Endothelial cell (in vitro differentiated cells): Measurements from ENCODE around the gene SLC15A2. TPM values are rescaled to one million over a fixed set of nuclear protein-coding genes. Genes with fewer than 3 reads are reported as not detected.

Experiments
- DNase-seq: peaks from one replicate; pipeline ENCODE4 v3.0.0; 2021; ENCODE audit warnings: low spot score
- H3K27ac Mint-ChIP-seq: one replicate; pipeline ENCODE4 v1.8.0; 2021; ENCODE audit warnings: mixed read lengths, inconsistent platforms; ENCODE audit not compliant: unreplicated experiment
- H3K27me3 Mint-ChIP-seq: one replicate; pipeline ENCODE4 v1.8.0; 2021; ENCODE audit warnings: mild to moderate bottlenecking, moderate library complexity, mixed read lengths, inconsistent platforms; ENCODE audit not compliant: unreplicated experiment
- H3K36me3 Mint-ChIP-seq: one replicate; pipeline ENCODE4 v1.8.0; 2021; ENCODE audit warnings: mild to moderate bottlenecking, low read depth, mixed read lengths, inconsistent platforms; ENCODE audit not compliant: unreplicated experiment
- H3K4me1 Mint-ChIP-seq: one replicate; pipeline ENCODE4 v1.8.0; 2021; ENCODE audit warnings: mild to moderate bottlenecking, mixed read lengths, inconsistent platforms; ENCODE audit not compliant: unreplicated experiment
- H3K4me3 Mint-ChIP-seq: one replicate; pipeline ENCODE4 v1.8.0; 2021; ENCODE audit warnings: mild to moderate bottlenecking, mixed read lengths, inconsistent platforms; ENCODE audit not compliant: unreplicated experiment
- H3K9me3 Mint-ChIP-seq: one replicate; pipeline ENCODE4 v1.8.0; 2021; ENCODE audit warnings: mixed read lengths, inconsistent platforms; ENCODE audit not compliant: unreplicated experiment
- total RNA-seq: library from RNA; stranded (reverse); fragmentation: NEBNext Ultra II Directional; extraction: Animal tissue kit (Norgen Biotek cat#: 25700); gene quantifications from one replicate; pipeline ENCODE4 v1.2.1, GENCODE V29; 2021; ENCODE audit not compliant: unreplicated experiment
- TF ChIP-seq, protein P1 (sequence below): fragments of 200-600 bp; sonication (generic); IDR thresholded peaks from one replicate; pipeline ENCODE4 v1.5.0; 2021; ENCODE audit warnings: antibody characterized with exemption; ENCODE audit not compliant: unreplicated experiment

Gene SLC15A2
- total RNA-seq, 1 donor from 2014 or later: 4.9 TPM

DNA sequence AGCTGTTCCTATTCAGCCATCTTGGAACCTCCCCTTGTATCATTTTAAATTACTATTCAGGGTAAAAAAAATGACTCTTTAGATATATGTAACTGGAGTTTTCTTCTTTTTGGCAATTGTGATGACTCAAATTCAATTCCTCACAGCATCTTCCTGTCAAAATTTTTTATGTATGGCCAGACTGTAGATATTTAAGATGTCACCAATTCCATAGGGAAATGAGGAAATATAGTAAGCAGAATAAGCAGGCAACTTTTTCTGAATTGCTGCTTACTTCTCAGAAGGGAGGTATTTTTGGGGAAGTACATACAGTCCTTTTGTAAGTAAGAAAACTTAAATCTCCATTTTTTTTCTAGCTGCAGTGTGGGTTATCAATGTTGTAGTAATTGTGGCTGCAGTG, 30.4 kb upstream of the SLC15A2 start:
- peaks cover 9% of the 10 kb centered on the region for H3K36me3 Mint-ChIP-seq
- peaks cover 12% of the 10 kb centered on the region for H3K4me1 Mint-ChIP-seq
- DNase-seq: no peak
- no peaks in the 10 kb centered on the region for H3K27me3 Mint-ChIP-seq
- TF ChIP-seq, protein P1, sequence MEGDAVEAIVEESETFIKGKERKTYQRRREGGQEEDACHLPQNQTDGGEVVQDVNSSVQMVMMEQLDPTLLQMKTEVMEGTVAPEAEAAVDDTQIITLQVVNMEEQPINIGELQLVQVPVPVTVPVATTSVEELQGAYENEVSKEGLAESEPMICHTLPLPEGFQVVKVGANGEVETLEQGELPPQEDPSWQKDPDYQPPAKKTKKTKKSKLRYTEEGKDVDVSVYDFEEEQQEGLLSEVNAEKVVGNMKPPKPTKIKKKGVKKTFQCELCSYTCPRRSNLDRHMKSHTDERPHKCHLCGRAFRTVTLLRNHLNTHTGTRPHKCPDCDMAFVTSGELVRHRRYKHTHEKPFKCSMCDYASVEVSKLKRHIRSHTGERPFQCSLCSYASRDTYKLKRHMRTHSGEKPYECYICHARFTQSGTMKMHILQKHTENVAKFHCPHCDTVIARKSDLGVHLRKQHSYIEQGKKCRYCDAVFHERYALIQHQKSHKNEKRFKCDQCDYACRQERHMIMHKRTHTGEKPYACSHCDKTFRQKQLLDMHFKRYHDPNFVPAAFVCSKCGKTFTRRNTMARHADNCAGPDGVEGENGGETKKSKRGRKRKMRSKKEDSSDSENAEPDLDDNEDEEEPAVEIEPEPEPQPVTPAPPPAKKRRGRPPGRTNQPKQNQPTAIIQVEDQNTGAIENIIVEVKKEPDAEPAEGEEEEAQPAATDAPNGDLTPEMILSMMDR: no peak
- H3K27ac Mint-ChIP-seq: no peak overlapping the region
- H3K9me3 Mint-ChIP-seq: no peaks in the 10 kb centered on the region
- H3K4me3 Mint-ChIP-seq: no peak overlapping the region

- H3K4me3 Mint-ChIP-seq: no peak overlapping the region
These were observed 24.5 kb upstream of the SLC15A2 start for GRCh38 chr3:121869736-121870135.

GRCh38 chr3:121870717-121871116, 23.5 kb upstream of the SLC15A2 start:
- H3K36me3 Mint-ChIP-seq: no peaks in the 10 kb centered on the region
- no peaks in the 10 kb centered on the region for H3K27me3 Mint-ChIP-seq
- no peaks in the 10 kb centered on the region for H3K9me3 Mint-ChIP-seq
- TF ChIP-seq, protein P1: no peak
- no peak overlapping the region for H3K4me3 Mint-ChIP-seq
- H3K27ac Mint-ChIP-seq: no peak overlapping the region
- no peak for DNase-seq
- no peaks in the 10 kb centered on the region for H3K4me1 Mint-ChIP-seq

More at GRCh38 chr3:121869736-121870135, 24.5 kb upstream of the SLC15A2 start:
- TF ChIP-seq, protein P1: no peak
- H3K4me1 Mint-ChIP-seq: no peaks in the 10 kb centered on the region
- no peaks in the 10 kb centered on the region for H3K9me3 Mint-ChIP-seq
- H3K27me3 Mint-ChIP-seq: no peaks in the 10 kb centered on the region
- DNase-seq: no peak
- no peak overlapping the region for H3K27ac Mint-ChIP-seq
- no peaks in the 10 kb centered on the region for H3K36me3 Mint-ChIP-seq

GRCh38 chr3:121871430-121871829, 22.8 kb upstream of the SLC15A2 start:
- Mint-ChIP-seq H3K36me3 (no peaks in the 10 kb centered on the region), H3K4me3 (no peak overlapping the region), H3K27ac (no peak overlapping the region), H3K9me3 (no peaks in the 10 kb centered on the region), H3K4me1 (no peaks in the 10 kb centered on the region), H3K27me3 (no peaks in the 10 kb centered on the region)
- DNase-seq: no peak
- TF ChIP-seq, protein P1: no peak

DNA sequence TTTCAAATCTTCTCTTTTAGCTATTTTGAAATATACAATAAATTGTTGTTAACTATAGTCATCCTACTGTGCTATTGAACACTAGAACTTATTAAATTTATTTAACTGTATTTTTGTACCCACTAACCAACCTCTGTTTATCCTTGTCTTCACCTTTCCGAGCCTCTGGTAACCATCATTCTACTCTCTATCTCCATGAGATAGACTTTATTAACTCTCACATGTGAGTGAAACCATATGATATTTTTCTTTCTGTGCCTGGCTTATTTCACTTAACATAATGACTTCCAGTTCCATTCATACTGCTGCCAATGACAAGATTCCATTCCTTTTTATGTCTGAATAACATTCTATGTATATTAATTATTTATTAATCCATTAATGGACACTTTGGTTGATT, 15.8 kb upstream of the SLC15A2 start:
- TF ChIP-seq, protein P1: no peak
- Mint-ChIP-seq H3K27ac (no peak overlapping the region), H3K36me3 (no peaks in the 10 kb centered on the region), H3K27me3 (peaks cover 2% of the 10 kb centered on the region), H3K4me3 (no peak overlapping the region), H3K9me3 (no peaks in the 10 kb centered on the region), H3K4me1 (peaks cover 6% of the 10 kb centered on the region)
- no peak for DNase-seq
